ENCODE data around the gene FTCD. TPM values are rescaled to one million over a fixed set of nuclear protein-coding genes. Genes with fewer than 3 reads are reported as not detected.

FTCD gene
- total and polyA plus RNA-seq, 9 of the 15 experiments (the other 6 are each of a cell fraction or from before 2014, with no cell fraction given): 0.11 to 1.6 (median 0.67) TPM; not detected in 5

DNA sequence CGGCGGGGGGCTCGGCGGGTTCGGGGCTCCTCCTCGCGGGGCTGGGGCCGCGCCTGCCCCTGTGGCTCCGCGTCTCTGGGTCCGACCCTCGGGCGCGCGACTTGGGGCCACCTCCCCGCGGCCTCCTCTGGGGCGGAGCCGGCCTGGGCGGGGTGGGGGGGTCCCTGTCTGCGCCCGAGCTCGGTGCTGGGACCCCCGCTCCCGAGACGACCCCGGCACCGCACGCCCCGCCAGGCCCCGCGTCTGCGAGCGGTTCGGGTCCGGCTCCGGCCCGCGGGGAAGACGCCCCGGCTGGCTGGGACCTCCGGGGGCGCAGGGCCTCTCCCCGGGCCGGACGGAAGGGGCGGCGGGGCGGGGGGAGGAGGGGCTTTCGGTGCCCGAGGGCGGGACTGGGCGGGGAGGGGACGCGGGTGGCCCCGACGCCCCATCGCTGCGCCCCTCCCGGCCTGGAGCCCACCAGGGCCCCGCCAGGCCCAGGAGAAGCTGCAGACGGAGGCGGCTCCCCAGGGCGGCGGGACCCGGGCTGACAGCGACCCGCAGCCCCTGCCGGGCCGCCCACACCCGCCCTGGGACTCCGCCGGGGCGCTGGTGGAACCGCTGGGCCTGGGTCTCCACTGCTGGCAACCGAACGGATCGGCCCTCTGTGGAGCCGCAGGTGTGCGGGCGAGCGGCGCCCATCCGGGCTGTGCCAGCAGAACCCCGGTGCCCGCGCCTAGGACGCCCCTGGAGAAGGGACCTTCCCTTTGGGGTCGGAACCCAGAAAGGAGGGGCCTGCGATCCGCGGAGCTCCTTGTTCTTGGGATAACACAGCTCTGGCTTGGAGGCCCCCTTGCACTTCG is 56.9 kb downstream of the FTCD start:
- Histone ChIP-seq H3K9ac (ENCODE audit: insufficient read depth in 1 of 2, low read depth in 2 of 2, low read length in 2 of 2) (no peak overlapping the region), H3K4me1 (replicated peaks in 1 of 2; ENCODE audit: control insufficient read depth in 2 of 2, insufficient read depth in 2 of 2, low read length in 2 of 2) (peaks cover 0 to 24% of the 10 kb centered on the region in 2 experiments; a peak in 2 of 5 replicates), H3K4me2 (ENCODE audit: insufficient read depth, low read length) (no peak overlapping the region), H4K20me1 (replicated peaks; ENCODE audit: control insufficient read depth, insufficient read depth, low read length) (0 out of 2 replicates have a peak, but pooled peaks cover 6% of the 10 kb centered on the region), H3K4me3 (peak overlapping the region; percentile 34), H2AFZ (ENCODE audit: low read depth, low read length) (no peak overlapping the region), H3K9me3 (replicated peaks; ENCODE audit: control insufficient read depth, insufficient read depth, low read depth, low read length) (no peaks in the 10 kb centered on the region), H3K27ac (ENCODE audit: extremely low read depth, low read depth, low read length) (no peak overlapping the region), H3K79me2 (ENCODE audit: control insufficient read depth, insufficient read depth, low read length) (no peaks in the 10 kb centered on the region), H3K9me1 (ENCODE audit: control insufficient read depth, insufficient read depth, low read length) (no peaks in the 10 kb centered on the region), H3K27me3 (ENCODE audit: control insufficient read depth in 2 of 2, insufficient read depth in 2 of 2, low read length in 2 of 2) (peaks cover 18 to 45% of the 10 kb centered on the region in 2 experiments), H3K36me3 (ENCODE audit: control insufficient read depth, insufficient read depth, low read length) (no peaks in the 10 kb centered on the region)
- intact Hi-C loops (cut with micrococcal nuclease) (loop anchor here (5.0 kb wide), 1 partner anchor 126 kb away; no protein-coding TSS in a partner anchor), in situ Hi-C loops (cut with MboI) (no loop called here)
- WGBS (ENCODE audit: insufficient coverage, low coverage, missing lambda C conversion rate): 47% methylated on average over 24 of the region's 94 CpGs
- peak; percentile 10 for ATAC-seq
- ChIA-PET POLR2A (no interaction called here), CTCF (ENCODE audit: low intra/inter-chr PET ratio) (interaction anchor here (0.6 kb wide), 1 partner anchor 187 kb away, joined by 3 read pairs; the partner anchor contains the start of gene YBEY)
- no peak for FAIRE-seq
- peak in 2 of 4 experiments; percentile 20 to 33 for DNase-seq (ENCODE audit: extremely low read depth in 1 of 4, low spot score in 3 of 4)
- no TSS peak for BruUV-seq (replicated peaks)
- no peak for TF ChIP-seq CSDE1 (IDR thresholded peaks at IDR 0.05)
- TF ChIP-seq BRD9 (IDR thresholded peaks at IDR 0.05; ENCODE audit: low read depth, partially characterized antibody): no peak
- 0 out of 2 replicates have a peak, but pooled peaks have one; percentile 28 for TF ChIP-seq HNRNPL (IDR thresholded peaks at IDR 0.05; ENCODE audit: low read depth, low read length)
- TF ChIP-seq ZNF76 (CRISPR knock-in tag; IDR thresholded peaks at IDR 0.05; ENCODE audit: borderline replicate concordance): no peak
- TF ChIP-seq CBX3 (IDR thresholded peaks at IDR 0.05; ENCODE audit: borderline replicate concordance in 1 of 2, low read length in 2 of 2): no peak
- TF ChIP-seq, protein P1, sequence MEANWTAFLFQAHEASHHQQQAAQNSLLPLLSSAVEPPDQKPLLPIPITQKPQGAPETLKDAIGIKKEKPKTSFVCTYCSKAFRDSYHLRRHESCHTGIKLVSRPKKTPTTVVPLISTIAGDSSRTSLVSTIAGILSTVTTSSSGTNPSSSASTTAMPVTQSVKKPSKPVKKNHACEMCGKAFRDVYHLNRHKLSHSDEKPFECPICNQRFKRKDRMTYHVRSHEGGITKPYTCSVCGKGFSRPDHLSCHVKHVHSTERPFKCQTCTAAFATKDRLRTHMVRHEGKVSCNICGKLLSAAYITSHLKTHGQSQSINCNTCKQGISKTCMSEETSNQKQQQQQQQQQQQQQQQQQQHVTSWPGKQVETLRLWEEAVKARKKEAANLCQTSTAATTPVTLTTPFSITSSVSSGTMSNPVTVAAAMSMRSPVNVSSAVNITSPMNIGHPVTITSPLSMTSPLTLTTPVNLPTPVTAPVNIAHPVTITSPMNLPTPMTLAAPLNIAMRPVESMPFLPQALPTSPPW (CRISPR knock-in tag; IDR thresholded peaks at IDR 0.05): peak; percentile 32
- TF ChIP-seq, protein P2, sequence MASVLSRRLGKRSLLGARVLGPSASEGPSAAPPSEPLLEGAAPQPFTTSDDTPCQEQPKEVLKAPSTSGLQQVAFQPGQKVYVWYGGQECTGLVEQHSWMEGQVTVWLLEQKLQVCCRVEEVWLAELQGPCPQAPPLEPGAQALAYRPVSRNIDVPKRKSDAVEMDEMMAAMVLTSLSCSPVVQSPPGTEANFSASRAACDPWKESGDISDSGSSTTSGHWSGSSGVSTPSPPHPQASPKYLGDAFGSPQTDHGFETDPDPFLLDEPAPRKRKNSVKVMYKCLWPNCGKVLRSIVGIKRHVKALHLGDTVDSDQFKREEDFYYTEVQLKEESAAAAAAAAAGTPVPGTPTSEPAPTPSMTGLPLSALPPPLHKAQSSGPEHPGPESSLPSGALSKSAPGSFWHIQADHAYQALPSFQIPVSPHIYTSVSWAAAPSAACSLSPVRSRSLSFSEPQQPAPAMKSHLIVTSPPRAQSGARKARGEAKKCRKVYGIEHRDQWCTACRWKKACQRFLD (CRISPR knock-in tag; IDR thresholded peaks at IDR 0.05): no peak
- TF ChIP-seq KHSRP (IDR thresholded peaks at IDR 0.05): no peak
- TF ChIP-seq TAF7 (tag; IDR thresholded peaks at IDR 0.05): no peak
- TF ChIP-seq KAT2B (IDR thresholded peaks at IDR 0.05; ENCODE audit: low read depth, low read length): no peak
- no peak for TF ChIP-seq ZNF232 (CRISPR knock-in tag; IDR thresholded peaks at IDR 0.05)
- TF ChIP-seq, protein P3, sequence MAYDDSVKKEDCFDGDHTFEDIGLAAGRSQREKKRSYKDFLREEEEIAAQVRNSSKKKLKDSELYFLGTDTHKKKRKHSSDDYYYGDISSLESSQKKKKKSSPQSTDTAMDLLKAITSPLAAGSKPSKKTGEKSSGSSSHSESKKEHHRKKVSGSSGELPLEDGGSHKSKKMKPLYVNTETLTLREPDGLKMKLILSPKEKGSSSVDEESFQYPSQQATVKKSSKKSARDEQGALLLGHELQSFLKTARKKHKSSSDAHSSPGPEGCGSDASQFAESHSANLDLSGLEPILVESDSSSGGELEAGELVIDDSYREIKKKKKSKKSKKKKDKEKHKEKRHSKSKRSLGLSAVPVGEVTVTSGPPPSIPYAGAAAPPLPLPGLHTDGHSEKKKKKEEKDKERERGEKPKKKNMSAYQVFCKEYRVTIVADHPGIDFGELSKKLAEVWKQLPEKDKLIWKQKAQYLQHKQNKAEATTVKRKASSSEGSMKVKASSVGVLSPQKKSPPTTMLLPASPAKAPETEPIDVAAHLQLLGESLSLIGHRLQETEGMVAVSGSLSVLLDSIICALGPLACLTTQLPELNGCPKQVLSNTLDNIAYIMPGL (CRISPR knock-in tag; IDR thresholded peaks at IDR 0.05): no peak
- TF ChIP-seq HSF4 (CRISPR knock-in tag; IDR thresholded peaks at IDR 0.05; ENCODE audit: borderline replicate concordance): no peak
- no peak for TF ChIP-seq SMC3 (conservative IDR thresholded peaks at IDR 0.05; ENCODE audit: insufficient read depth, low read depth, low read length)
- no peak for TF ChIP-seq ZNF444 (CRISPR knock-in tag; IDR thresholded peaks at IDR 0.05)
